Thyroid gland (tissue), 4 donors: ENCODE results near the gene AMOT. TPM values are rescaled to one million over a fixed set of nuclear protein-coding genes. Genes with fewer than 3 reads are reported as not detected.

ENCODE experiments used
- DNase-seq, 2 donors: peaks; one replicate each; pipeline ENCODE4 v3.0.0-alpha.2; 2019
- H3K27ac ChIP-seq, 3 donors: fragments of 200-600 bp; sonication (generic); 1 replicate in 2 of 3; 2 replicates in 1 of 3; pipeline ENCODE4 v1.5.1; 2016 to 2019; ENCODE audit warnings: mild to moderate bottlenecking in 1 of 3, moderate library complexity in 1 of 3
- H3K27me3 ChIP-seq: fragments of 200-600 bp; sonication (generic); one replicate; pipeline ENCODE4 v1.5.1; 2019
- H3K36me3 ChIP-seq, 2 donors: fragments of 200-600 bp; sonication (generic); one replicate each; pipeline ENCODE4 v1.5.1; 2016 to 2019
- H3K4me1 ChIP-seq, 2 donors: fragments of 200-600 bp; sonication (generic); one replicate each; pipeline ENCODE4 v1.5.1; 2017 to 2019
- H3K4me3 ChIP-seq, 3 donors: fragments of 200-600 bp; sonication (generic); replicated peaks in 1 of 3; 1 replicate in 2 of 3; 2 replicates in 1 of 3; pipeline ENCODE4 v1.5.1; 2016; ENCODE audit warnings: mild to moderate bottlenecking in 1 of 3
- H3K9me3 ChIP-seq: fragments of 200-600 bp; sonication (generic); one replicate; pipeline ENCODE4 v1.5.1; 2017
- POLR2A ChIP-seq, 2 donors: fragments of 450-650 bp; IDR thresholded peaks; one replicate each; pipeline ENCODE4 v1.6.1; 2017; ENCODE audit warnings: antibody characterized with exemption in 2 of 2, mild to moderate bottlenecking in 2 of 2, moderate library complexity in 1 of 2
- WGBS, 2 donors: methylation state at CpG; one replicate each; pipeline ENCODE4 v1.1.5; 2017; 5-methylcytosine and 5-hydroxymethylcytosine counted together
- intact Hi-C: fragments of 100-400 bp; cut with DNase I; formaldehyde crosslinking; loops from one replicate; pipeline ENCODE4 v1.15.1; 2023
- small RNA-seq: library from RNA; depleted of rRNA; stranded (forward); fragments of <200 nt; gene quantifications from one replicate; pipeline ENCODE3, GENCODE V24; 2016
- total RNA-seq, 4 donors: library from RNA; depleted of rRNA; stranded (reverse); fragments of >200 nt; gene quantifications; one replicate each; pipeline ENCODE4 v1.2.3, GENCODE V29; 2016
- TF ChIP-seq, protein P1 (sequence below), 6 experiments: fragments of 200-600 bp in 3 of 6; fragments of 450-650 bp in 3 of 6; sonication (generic) in 3 of 6; IDR thresholded peaks; one replicate each; pipeline ENCODE4 v1.5.1; 2016 to 2019; ENCODE audit warnings: antibody characterized with exemption in 6 of 6, mild to moderate bottlenecking in 2 of 6, inconsistent platforms in 1 of 6, moderate library complexity in 1 of 6

The AMOT gene
- total RNA-seq, 4 donors from 2014 or later = 8.0 to 20.7 (median 14.1) TPM

DNA sequence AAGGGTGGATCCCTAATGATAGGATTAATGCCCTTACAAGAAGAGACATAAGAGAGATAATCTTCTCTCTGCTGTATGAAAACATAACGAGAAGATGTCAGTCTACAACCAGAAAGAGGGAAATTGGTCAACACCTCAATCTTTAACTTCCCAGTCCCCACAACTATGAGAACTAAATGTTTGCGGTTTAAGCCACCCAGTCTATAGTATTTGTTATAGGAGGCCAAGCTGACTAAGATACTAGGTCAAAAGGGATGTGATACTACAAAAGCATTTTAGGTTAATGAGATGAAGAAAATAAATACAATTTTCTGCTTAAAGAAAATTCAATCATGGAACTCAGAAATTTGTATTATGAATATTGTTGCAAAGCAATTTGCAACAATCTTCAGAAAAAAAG lies 105.5 kb downstream of the AMOT start:
- Histone ChIP-seq H3K27me3 (no peaks in the 10 kb centered on the region), H3K4me1 (no peaks in the 10 kb centered on the region), H3K4me3 (no peak overlapping the region), H3K36me3 (no peaks in the 10 kb centered on the region), H3K9me3 (no peaks in the 10 kb centered on the region), H3K27ac (no peak overlapping the region)
- WGBS, 2 donors = 87 to 97% methylated on average over 2 of the region's 2 CpGs
- DNase-seq = no peak
- TF ChIP-seq, protein P1, sequence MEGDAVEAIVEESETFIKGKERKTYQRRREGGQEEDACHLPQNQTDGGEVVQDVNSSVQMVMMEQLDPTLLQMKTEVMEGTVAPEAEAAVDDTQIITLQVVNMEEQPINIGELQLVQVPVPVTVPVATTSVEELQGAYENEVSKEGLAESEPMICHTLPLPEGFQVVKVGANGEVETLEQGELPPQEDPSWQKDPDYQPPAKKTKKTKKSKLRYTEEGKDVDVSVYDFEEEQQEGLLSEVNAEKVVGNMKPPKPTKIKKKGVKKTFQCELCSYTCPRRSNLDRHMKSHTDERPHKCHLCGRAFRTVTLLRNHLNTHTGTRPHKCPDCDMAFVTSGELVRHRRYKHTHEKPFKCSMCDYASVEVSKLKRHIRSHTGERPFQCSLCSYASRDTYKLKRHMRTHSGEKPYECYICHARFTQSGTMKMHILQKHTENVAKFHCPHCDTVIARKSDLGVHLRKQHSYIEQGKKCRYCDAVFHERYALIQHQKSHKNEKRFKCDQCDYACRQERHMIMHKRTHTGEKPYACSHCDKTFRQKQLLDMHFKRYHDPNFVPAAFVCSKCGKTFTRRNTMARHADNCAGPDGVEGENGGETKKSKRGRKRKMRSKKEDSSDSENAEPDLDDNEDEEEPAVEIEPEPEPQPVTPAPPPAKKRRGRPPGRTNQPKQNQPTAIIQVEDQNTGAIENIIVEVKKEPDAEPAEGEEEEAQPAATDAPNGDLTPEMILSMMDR (IDR thresholded peaks at IDR 0.05) = no peak
- TF ChIP-seq POLR2A (IDR thresholded peaks at IDR 0.05) = no peak
- intact Hi-C loops = no loop called here

- WGBS, 2 donors = 18 to 29% methylated on average over 3 of the region's 3 CpGs
- intact Hi-C loops = no loop called here
- TF ChIP-seq, protein P1 (IDR thresholded peaks at IDR 0.05) = no peak
- no peak for TF ChIP-seq POLR2A (IDR thresholded peaks at IDR 0.05)
- H3K27me3 ChIP-seq = no peaks in the 10 kb centered on the region
- DNase-seq = peak; percentile 15 to 43
- no peaks in the 10 kb centered on the region for H3K4me1 ChIP-seq
- no peaks in the 10 kb centered on the region for H3K9me3 ChIP-seq
- no peaks in the 10 kb centered on the region for H3K36me3 ChIP-seq
- no peak overlapping the region for H3K27ac ChIP-seq
- no peak overlapping the region for H3K4me3 ChIP-seq
These were observed 106.3 kb downstream of the AMOT start for GRCh38 chrX:112734290-112734689.

DNA sequence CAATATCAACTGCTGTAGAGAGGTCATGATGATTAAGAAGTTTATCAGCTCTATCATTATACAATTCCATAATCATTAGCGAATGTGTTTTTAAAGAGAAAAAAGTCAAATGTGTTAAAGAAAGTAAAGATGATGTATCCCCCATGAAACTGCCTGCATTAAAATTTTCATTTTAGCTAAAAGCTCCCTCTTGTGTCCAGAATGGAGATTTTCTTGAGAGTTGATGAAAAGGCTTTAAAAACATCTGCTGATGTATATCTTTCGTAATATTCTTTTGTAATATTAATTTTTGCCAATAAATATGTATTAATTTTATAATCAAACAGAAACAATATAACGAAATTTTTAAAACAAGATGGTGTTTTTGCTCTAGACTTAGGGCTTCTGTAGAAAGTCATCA lies 108.8 kb downstream of the AMOT start:
- Histone ChIP-seq H3K4me3 (no peak overlapping the region), H3K27me3 (no peaks in the 10 kb centered on the region), H3K27ac (no peak overlapping the region), H3K36me3 (no peaks in the 10 kb centered on the region), H3K9me3 (no peaks in the 10 kb centered on the region), H3K4me1 (no peaks in the 10 kb centered on the region)
- TF ChIP-seq POLR2A (IDR thresholded peaks at IDR 0.05) = no peak
- TF ChIP-seq, protein P1 (IDR thresholded peaks at IDR 0.05) = peak in 3 of 6 experiments; percentile 26 to 33 (median 31)
- DNase-seq = no peak
- 63 to 76% methylated on average over 3 of the region's 3 CpGs for WGBS, 2 donors
- intact Hi-C loops = no loop called here

Small RNAs within 50 kb of the gene (small RNA-seq; reads per million reads assigned to genes)
- gene RN7SL266P = not detected

Other genes starting within 250 kb of the AMOT start
- 1 to 10 TPM; 2.1 to 3.6 (median 2.4) TPM for gene LHFPL1, start 160.9 kb downstream of the AMOT start, total RNA-seq